OCI-LY1 (cell line): ENCODE data around the gene NEUROD4.

Experiments
- H2AFZ ChIP-seq: fragments of 200-600 bp; sonication (generic), shearing (Covaris generic); 2 replicates; pipeline ENCODE4 v1.6.0; 2014; ENCODE audit warnings: antibody characterized with exemption, mild to moderate bottlenecking, low read length
- H3F3A ChIP-seq: fragments of 200-600 bp; sonication (generic), shearing (Covaris generic); 2 replicates; pipeline ENCODE4 v1.6.0; 2014; ENCODE audit warnings: mild to moderate bottlenecking, antibody characterized with exemption, low read length, moderate library complexity; ENCODE audit not compliant: insufficient read depth
- H3K27ac ChIP-seq: fragments of 200-600 bp; sonication (generic); 2 replicates; pipeline ENCODE4 v1.5.1; 2014; ENCODE audit warnings: low read length, mixed run types, mild to moderate bottlenecking, low read depth; ENCODE audit not compliant: poor library complexity, severe bottlenecking
- H3K27me3 ChIP-seq: fragments of 200-600 bp; sonication (generic); 2 replicates; pipeline ENCODE4 v1.6.0; 2014; ENCODE audit warnings: antibody characterized with exemption, mild to moderate bottlenecking, low read length, moderate library complexity; ENCODE audit not compliant: insufficient read depth
- H3K36me3 ChIP-seq: fragments of 200-600 bp; sonication (generic); 2 replicates; pipeline ENCODE4 v1.6.1; 2014; ENCODE audit warnings: mild to moderate bottlenecking, antibody characterized with exemption, low read length, moderate library complexity, mixed read lengths; ENCODE audit not compliant: insufficient read depth
- H3K4me1 ChIP-seq: fragments of 200-600 bp; sonication (generic); 2 replicates; pipeline ENCODE4 v1.5.1; 2014; ENCODE audit warnings: mild to moderate bottlenecking, low read length, moderate library complexity; ENCODE audit not compliant: insufficient read depth, severe bottlenecking
- H3K4me2 ChIP-seq: fragments of 200-600 bp; sonication (generic), shearing (Covaris generic); 2 replicates; pipeline ENCODE4 v1.6.1; 2014; ENCODE audit warnings: low read length
- H3K4me3 ChIP-seq: fragments of 200-600 bp; sonication (generic); 2 replicates; pipeline ENCODE4 v1.5.1; 2014; ENCODE audit warnings: low read length, low read depth, mild to moderate bottlenecking, mixed read lengths; ENCODE audit not compliant: poor library complexity, severe bottlenecking
- H3K79me2 ChIP-seq: fragments of 200-600 bp; shearing (Covaris generic); 2 replicates; pipeline ENCODE4 v1.6.1; 2016; ENCODE audit warnings: mixed run types, low read length, mixed read lengths; ENCODE audit not compliant: insufficient read depth
- H3K9ac ChIP-seq: fragments of 200-600 bp; sonication (generic), shearing (Covaris generic); 2 replicates; pipeline ENCODE4 v1.6.1; 2014; ENCODE audit warnings: mild to moderate bottlenecking, low read length, mixed read lengths
- H3K9me2 ChIP-seq: fragments of 200-600 bp; sonication (generic), shearing (Covaris generic); 2 replicates; pipeline ENCODE4 v1.6.1; 2014; ENCODE audit warnings: low read depth, mild to moderate bottlenecking, low read length, mixed read lengths
- H3K9me3 ChIP-seq: fragments of 200-600 bp; shearing (Covaris generic); 2 replicates; pipeline ENCODE4 v1.6.1; 2014; ENCODE audit warnings: low read length, mixed read lengths
- H4K20me1 ChIP-seq: fragments of 200-600 bp; sonication (generic), shearing (Covaris generic); 2 replicates; pipeline ENCODE4 v1.6.0; 2016; ENCODE audit warnings: mild to moderate bottlenecking, low read length; ENCODE audit not compliant: insufficient read depth
- EZH2 ChIP-seq: fragments of 200-600 bp; sonication (generic), shearing (Covaris generic); IDR thresholded peaks from 2 replicates; pipeline ENCODE4 v1.8.0; 2017; ENCODE audit warnings: borderline replicate concordance, mixed run types, mild to moderate bottlenecking, antibody characterized with exemption, low read length, moderate library complexity, mixed read lengths
- TF ChIP-seq, protein P1 (sequence below): fragments of 200-600 bp; sonication (generic), shearing (Covaris generic); IDR thresholded peaks from 2 replicates; pipeline ENCODE4 v1.5.1; 2017; ENCODE audit warnings: mild to moderate bottlenecking, antibody characterized with exemption, low read length, moderate library complexity, mixed read lengths

The NEUROD4 gene, protein sequence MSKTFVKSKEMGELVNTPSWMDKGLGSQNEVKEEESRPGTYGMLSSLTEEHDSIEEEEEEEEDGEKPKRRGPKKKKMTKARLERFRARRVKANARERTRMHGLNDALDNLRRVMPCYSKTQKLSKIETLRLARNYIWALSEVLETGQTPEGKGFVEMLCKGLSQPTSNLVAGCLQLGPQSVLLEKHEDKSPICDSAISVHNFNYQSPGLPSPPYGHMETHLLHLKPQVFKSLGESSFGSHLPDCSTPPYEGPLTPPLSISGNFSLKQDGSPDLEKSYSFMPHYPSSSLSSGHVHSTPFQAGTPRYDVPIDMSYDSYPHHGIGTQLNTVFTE

DNA sequence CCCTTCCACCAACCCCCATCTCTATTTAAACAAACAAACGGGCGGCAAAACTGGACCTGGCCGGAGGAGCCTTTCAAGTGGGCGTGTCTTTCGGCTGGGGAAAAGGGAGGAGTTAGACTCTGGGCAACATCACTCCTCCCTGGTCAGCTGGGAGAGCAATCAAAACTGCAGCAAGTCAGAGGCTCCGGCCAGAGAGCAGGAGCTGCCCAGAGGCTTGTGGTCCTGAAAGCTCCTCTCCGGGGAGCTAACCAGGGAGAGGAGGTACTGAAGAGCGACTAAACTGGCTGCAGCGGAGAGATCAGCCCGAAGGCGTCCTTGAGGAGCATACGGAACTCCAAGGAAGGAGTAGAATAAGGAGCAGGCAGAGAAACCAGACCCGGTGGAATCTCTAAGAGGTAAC is at the start of gene NEUROD4:
TSS of gene NEUROD4 (plus strand) at position 191 of the 400 bp plus-strand sequence. CDS start 6,466 bp downstream, outside the sequence.
- no peaks in the 10 kb centered on the region for H3K79me2 ChIP-seq
- H3K4me1 ChIP-seq: no peaks in the 10 kb centered on the region
- H3K4me3 ChIP-seq: no peak within 1 kb of the TSS
- H3F3A ChIP-seq: no peaks in the 10 kb centered on the region
- H3K9me3 ChIP-seq: no peaks in the 10 kb centered on the region
- no peak within 1 kb of the TSS for H3K4me2 ChIP-seq
- no peaks in the 10 kb centered on the region for H3K36me3 ChIP-seq
- no peaks in the 10 kb centered on the region for H3K9me2 ChIP-seq
- TF ChIP-seq, protein P1, sequence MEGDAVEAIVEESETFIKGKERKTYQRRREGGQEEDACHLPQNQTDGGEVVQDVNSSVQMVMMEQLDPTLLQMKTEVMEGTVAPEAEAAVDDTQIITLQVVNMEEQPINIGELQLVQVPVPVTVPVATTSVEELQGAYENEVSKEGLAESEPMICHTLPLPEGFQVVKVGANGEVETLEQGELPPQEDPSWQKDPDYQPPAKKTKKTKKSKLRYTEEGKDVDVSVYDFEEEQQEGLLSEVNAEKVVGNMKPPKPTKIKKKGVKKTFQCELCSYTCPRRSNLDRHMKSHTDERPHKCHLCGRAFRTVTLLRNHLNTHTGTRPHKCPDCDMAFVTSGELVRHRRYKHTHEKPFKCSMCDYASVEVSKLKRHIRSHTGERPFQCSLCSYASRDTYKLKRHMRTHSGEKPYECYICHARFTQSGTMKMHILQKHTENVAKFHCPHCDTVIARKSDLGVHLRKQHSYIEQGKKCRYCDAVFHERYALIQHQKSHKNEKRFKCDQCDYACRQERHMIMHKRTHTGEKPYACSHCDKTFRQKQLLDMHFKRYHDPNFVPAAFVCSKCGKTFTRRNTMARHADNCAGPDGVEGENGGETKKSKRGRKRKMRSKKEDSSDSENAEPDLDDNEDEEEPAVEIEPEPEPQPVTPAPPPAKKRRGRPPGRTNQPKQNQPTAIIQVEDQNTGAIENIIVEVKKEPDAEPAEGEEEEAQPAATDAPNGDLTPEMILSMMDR: no peak
- no peak for TF ChIP-seq EZH2
- H2AFZ ChIP-seq: no peak within 1 kb of the TSS
- H4K20me1 ChIP-seq: no peaks in the 10 kb centered on the region
- H3K27ac ChIP-seq: no peak within 1 kb of the TSS
- H3K9ac ChIP-seq: no peak within 1 kb of the TSS
- no peaks in the 10 kb centered on the region for H3K27me3 ChIP-seq

DNA sequence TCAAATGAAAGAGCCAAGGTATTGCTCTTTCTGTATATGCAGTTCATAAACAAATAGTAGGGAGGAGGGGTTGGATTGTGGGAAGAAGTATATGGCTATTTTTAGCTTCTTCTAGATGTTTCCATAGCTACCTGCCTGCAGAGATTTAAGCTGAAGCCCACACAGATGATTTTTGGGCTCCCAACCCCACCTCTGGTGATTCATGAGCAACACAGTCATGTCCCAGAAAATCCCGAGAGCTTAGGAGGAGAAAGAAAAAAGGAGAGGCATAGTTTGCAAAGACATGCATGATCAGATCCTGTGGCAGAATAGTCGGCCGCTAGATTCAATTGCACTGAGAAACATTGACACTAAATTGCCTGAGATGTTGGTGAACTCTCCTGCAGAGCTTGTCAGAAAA is 49.0 kb upstream of the NEUROD4 start:
- no peaks in the 10 kb centered on the region for H3K9me3 ChIP-seq
- H3K36me3 ChIP-seq: peaks cover 72% of the 10 kb centered on the region
- H3K79me2 ChIP-seq: no peaks in the 10 kb centered on the region
- no peak overlapping the region for H2AFZ ChIP-seq
- H3K27ac ChIP-seq: no peak overlapping the region
- no peak overlapping the region for H3K4me2 ChIP-seq
- H3K4me1 ChIP-seq: peaks cover 6% of the 10 kb centered on the region
- no peak for TF ChIP-seq EZH2
- H3K27me3 ChIP-seq: no peaks in the 10 kb centered on the region
- H3F3A ChIP-seq: no peaks in the 10 kb centered on the region
- no peaks in the 10 kb centered on the region for H3K9me2 ChIP-seq
- H4K20me1 ChIP-seq: no peaks in the 10 kb centered on the region
- no peak overlapping the region for H3K9ac ChIP-seq
- H3K4me3 ChIP-seq: no peak overlapping the region

DNA sequence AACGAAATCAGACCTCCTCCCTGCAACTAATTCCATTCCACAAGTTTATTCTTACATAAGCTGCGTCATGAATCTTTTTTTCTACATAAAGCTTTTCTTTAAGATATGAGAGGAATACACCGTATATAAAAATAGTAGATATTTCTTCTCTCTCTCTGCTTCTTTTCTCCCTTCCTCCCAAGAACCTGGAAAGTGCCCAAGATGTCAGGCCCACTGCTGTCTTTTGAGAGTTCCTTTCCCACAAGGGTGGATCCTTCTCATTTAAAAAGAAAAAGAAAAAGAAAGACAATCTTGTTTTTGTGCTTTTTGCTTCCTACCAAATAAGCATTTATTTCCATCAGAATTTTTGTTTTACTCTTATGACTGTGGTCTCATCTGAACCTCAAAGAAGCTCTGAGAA is 46.2 kb upstream of the NEUROD4 start:
- no peak overlapping the region for H3K4me2 ChIP-seq
- H3K4me3 ChIP-seq: no peak overlapping the region

More for the DNA sequence above, 46.2 kb upstream of the NEUROD4 start:
- Histone ChIP-seq H3K9me2 (no peaks in the 10 kb centered on the region), H3K79me2 (no peaks in the 10 kb centered on the region; the same call in 1 of the 2 replicates), H3K27ac (no peak overlapping the region), H4K20me1 (no peaks in the 10 kb centered on the region), H3K9me3 (no peaks in the 10 kb centered on the region), H3K9ac (no peak overlapping the region), H3K27me3 (no peaks in the 10 kb centered on the region), H3K36me3 (peaks cover 66% of the 10 kb centered on the region), H3K4me1 (peaks cover 2% of the 10 kb centered on the region), H3F3A (no peaks in the 10 kb centered on the region), H2AFZ (no peak overlapping the region)
- TF ChIP-seq, protein P1: no peak
- no peak for TF ChIP-seq EZH2
